Activated CD4-positive, alpha-beta T cell treated with anti-CD3 and anti-CD28 coated beads, Interleukin-2, amount 10 ng/mL, durations not matched to agents 7 days and 5 days (primary cell): ENCODE data around the gene TNFRSF13B. TPM values are rescaled to one million over a fixed set of nuclear protein-coding genes. Genes with fewer than 3 reads are reported as not detected.
"Not testable (repeated sequence)": the region's sequence is repeated elsewhere in the genome, so short reads cannot be mapped to it uniquely, and the experiment has no call there.

Experiments
- CTCF ChIA-PET: fragments of 350-600 bp; sonication (Branson Sonifier 250); formaldehyde crosslinking; loops from one replicate; lab custom pipeline; 2021; ENCODE audit warnings: antibody characterized with exemption; lab: Charles Lee
- POLR2A ChIA-PET: fragments of 350-600 bp; sonication (Branson Sonifier 250); formaldehyde crosslinking; loops from one replicate; lab custom pipeline; 2021; ENCODE audit warnings: antibody characterized with exemption; lab: Charles Lee
- DNase-seq: peaks from one replicate; pipeline ENCODE4 v3.0.0-alpha.2; 2020
- H3K27ac Mint-ChIP-seq: one replicate; pipeline ENCODE4 v1.8.0; 2021; ENCODE audit warnings: mild to moderate bottlenecking, moderate library complexity, mixed read lengths
- H3K27me3 Mint-ChIP-seq: one replicate; pipeline ENCODE4 v1.8.0; 2021; ENCODE audit warnings: mixed read lengths
- H3K36me3 Mint-ChIP-seq: one replicate; pipeline ENCODE4 v1.8.0; 2021; ENCODE audit warnings: low read depth, mixed read lengths
- H3K4me1 Mint-ChIP-seq: one replicate; pipeline ENCODE4 v1.8.0; 2021; ENCODE audit warnings: mixed read lengths
- H3K4me3 Mint-ChIP-seq: one replicate; pipeline ENCODE4 v1.8.0; 2021; ENCODE audit warnings: mild to moderate bottlenecking, moderate library complexity, mixed read lengths
- H3K9me3 Mint-ChIP-seq: one replicate; pipeline ENCODE4 v1.8.0; 2021; ENCODE audit warnings: mixed read lengths
- total RNA-seq, 2 experiments: library from RNA; stranded (reverse); gene quantifications; one replicate each; pipeline ENCODE4 v1.2.3, GENCODE V29; 2021

TNFRSF13B gene
- not detected for total RNA-seq

DNA sequence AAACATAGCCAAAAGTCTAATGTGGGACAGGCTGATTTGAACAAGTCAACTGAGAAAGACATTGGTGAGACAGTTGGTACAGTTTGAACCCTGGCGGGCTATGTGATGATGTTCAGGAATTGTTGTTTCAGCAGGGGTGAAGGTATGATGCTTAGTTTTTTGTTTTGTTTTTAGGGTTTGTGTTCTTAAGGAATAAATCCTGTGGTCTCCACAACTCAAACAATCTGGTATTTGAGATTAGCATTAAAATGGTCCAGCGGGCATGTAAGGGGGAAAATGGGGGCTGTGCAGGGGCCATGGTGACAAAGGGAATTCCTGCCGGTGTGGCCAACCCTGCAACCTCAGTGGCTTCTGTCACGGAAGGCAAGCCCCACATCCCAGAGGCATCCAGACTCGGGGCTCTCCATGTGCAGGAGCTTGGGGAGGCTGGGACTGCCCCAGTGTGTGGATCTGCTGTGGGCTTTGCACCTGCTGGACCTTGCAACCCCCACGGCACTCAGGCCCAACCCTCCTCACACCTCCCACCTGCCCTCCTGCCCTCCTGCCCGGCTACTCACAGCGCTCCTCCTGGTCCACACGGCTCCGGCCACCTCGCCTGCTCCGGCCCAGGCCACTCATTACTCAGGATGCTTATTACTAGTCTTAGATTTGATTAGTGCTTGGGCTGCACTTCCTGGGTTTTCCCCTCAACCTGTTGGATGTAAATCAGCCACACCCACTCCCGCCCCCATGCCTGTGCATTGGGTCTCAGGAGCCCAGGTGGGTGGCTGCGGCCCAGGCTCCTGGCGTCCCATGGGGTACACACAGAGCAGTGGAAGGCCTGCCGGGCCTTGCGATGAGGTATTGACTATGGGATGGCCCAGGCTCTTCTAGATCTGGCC is at the start of gene TNFRSF13B:
TNFRSF13B (minus strand) TSS at position 661 of the 881 bp plus-strand sequence; CDS start at position 618, 43 bp downstream.
- H3K36me3 Mint-ChIP-seq: no peaks in the 10 kb centered on the region
- CTCF ChIA-PET: no interaction called here

DNA sequence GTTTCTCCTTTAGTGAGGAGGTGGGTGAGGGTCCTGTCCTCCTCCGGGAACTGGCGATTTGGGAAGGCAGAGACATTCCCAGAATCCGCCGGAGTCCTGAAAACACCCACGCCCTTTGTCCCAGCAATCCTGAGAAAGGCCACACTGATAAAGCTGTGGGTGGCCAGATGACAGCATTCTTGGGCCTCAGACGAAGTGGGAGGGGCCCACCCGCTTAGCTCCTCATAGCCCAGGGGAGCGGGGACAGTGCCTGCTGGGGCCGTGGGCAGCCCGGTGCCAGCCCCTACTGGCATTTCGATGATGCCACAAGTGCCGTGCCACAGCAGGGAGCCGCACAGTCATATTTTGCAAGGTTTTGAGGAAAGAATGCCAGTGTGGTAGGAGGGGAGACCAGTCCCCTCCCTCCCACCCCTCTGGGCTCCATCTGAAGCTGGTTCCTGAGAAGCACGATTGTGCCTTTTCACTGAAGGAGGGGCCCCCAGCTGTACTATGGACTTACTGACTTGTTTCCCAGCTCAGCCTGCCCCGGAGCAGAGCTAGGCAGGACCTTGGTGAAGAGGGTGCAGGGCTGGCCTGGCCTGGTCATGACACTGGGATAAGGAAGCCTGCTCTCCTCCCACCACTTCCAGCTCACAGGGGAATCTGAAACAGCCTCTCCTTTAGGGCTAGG is 49.4 kb upstream of the TNFRSF13B start:
- no peaks in the 10 kb centered on the region for H3K9me3 Mint-ChIP-seq
- ChIA-PET POLR2A (no interaction called here), CTCF (interaction anchor here (0.6 to 1.6 kb wide), 2 partner anchors 15 to 47 kb away, joined by 3 to 6 read pairs; no protein-coding TSS in a partner anchor)
- no peaks in the 10 kb centered on the region for H3K27me3 Mint-ChIP-seq
- H3K4me1 Mint-ChIP-seq: peaks cover 18% of the 10 kb centered on the region
- no peak overlapping the region for H3K4me3 Mint-ChIP-seq
- H3K27ac Mint-ChIP-seq: no peak overlapping the region
- no peaks in the 10 kb centered on the region for H3K36me3 Mint-ChIP-seq
- no peak for DNase-seq

More for the DNA sequence above, at the start of gene TNFRSF13B:
- Mint-ChIP-seq H3K4me3 (no peak within 1 kb of the TSS), H3K4me1 (peaks cover 8% of the 10 kb centered on the region), H3K27me3 (peaks cover 2% of the 10 kb centered on the region), H3K9me3 (no peaks in the 10 kb centered on the region), H3K27ac (no peak within 1 kb of the TSS)
- DNase-seq: no peak
- POLR2A ChIA-PET: no interaction called here

DNA sequence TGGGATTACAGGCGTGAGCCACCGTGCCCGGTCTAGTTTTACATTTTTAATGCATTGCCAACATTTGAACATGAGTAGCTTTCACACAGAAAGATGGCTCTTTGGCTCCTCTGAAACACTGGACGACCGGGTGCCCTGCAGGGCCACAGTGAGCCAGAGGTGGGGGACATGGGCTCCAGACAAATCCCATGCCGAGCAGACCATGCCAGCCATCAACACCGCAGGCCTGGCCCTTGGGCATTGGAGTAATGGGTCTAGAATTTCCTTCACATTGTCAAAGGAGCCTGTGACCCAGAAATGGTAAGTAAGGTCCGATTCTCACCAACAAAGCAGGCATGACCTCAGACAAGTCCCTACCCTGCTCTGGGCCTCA is 48.9 kb upstream of the TNFRSF13B start:
- H3K4me1 Mint-ChIP-seq: peaks cover 23% of the 10 kb centered on the region
- CTCF ChIA-PET: interaction anchor here (0.6 kb wide), 1 partner anchor 47 kb away, joined by 6 read pairs; no protein-coding TSS in a partner anchor
- H3K27me3 Mint-ChIP-seq: no peaks in the 10 kb centered on the region
- H3K9me3 Mint-ChIP-seq: no peaks in the 10 kb centered on the region
- no peaks in the 10 kb centered on the region for H3K36me3 Mint-ChIP-seq
- H3K27ac Mint-ChIP-seq: no peak overlapping the region
- H3K4me3 Mint-ChIP-seq: no peak overlapping the region
- POLR2A ChIA-PET: no interaction called here
- no peak for DNase-seq

DNA sequence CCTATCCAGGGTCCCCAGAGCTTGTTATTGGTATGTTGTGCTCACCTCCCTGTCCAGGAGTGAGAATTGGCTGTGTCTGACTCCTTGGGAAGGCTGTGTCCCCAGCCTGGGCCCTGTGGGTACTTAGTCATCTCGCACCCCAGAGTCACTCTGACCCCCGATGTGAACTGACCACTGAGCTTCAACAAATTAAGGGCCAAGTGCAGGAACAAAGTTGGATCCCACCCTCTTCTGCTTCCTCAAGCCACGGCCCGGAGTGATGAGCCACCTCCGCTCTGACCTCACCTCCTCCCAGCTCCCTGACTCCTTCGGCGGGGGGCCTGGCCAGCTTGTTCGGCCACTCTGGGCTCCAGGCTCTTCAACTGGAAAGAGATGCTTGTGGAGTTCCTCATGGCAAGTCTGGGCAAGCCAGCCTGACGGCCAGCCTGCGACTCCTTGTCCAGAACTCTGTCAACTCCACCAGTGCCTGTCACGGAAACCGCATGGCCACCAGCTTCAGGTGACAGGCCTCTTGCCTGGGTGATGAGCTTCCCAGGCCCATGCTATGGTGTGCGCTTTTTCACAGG is 48.1 kb upstream of the TNFRSF13B start:
- H3K36me3 Mint-ChIP-seq: no peaks in the 10 kb centered on the region
- POLR2A ChIA-PET: no interaction called here

DNA sequence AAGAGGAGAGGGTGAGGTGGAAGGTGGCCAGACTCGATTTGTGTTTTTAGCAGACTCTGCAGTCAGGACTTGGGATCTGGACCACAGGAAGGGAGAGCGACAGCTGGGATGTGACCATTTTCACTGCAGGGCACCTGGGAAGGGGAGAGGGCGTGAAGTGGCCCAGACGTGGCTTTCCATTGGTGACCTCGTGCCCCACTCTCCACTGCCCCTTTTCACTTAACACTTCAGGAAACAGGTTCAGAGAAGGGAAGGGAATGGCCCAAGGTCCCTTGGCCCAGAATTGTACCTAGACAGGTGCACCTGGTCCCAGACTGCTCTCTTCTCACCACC is 47.5 kb upstream of the TNFRSF13B start:
- no peak for DNase-seq
- H3K4me1 Mint-ChIP-seq: peaks cover 25% of the 10 kb centered on the region
- no peak overlapping the region for H3K4me3 Mint-ChIP-seq
- H3K9me3 Mint-ChIP-seq: no peaks in the 10 kb centered on the region
- H3K36me3 Mint-ChIP-seq: no peaks in the 10 kb centered on the region
- no peak overlapping the region for H3K27ac Mint-ChIP-seq
- ChIA-PET CTCF (interaction anchor here (1.0 kb wide), 1 partner anchor 14 kb away, joined by 3 read pairs; no protein-coding TSS in a partner anchor), POLR2A (no interaction called here)
- no peaks in the 10 kb centered on the region for H3K27me3 Mint-ChIP-seq

More for the DNA sequence above, 48.1 kb upstream of the TNFRSF13B start:
- Mint-ChIP-seq H3K4me3 (no peak overlapping the region), H3K4me1 (peaks cover 25% of the 10 kb centered on the region), H3K9me3 (no peaks in the 10 kb centered on the region), H3K27me3 (no peaks in the 10 kb centered on the region), H3K27ac (no peak overlapping the region)
- no peak for DNase-seq
- CTCF ChIA-PET: no interaction called here

DNA sequence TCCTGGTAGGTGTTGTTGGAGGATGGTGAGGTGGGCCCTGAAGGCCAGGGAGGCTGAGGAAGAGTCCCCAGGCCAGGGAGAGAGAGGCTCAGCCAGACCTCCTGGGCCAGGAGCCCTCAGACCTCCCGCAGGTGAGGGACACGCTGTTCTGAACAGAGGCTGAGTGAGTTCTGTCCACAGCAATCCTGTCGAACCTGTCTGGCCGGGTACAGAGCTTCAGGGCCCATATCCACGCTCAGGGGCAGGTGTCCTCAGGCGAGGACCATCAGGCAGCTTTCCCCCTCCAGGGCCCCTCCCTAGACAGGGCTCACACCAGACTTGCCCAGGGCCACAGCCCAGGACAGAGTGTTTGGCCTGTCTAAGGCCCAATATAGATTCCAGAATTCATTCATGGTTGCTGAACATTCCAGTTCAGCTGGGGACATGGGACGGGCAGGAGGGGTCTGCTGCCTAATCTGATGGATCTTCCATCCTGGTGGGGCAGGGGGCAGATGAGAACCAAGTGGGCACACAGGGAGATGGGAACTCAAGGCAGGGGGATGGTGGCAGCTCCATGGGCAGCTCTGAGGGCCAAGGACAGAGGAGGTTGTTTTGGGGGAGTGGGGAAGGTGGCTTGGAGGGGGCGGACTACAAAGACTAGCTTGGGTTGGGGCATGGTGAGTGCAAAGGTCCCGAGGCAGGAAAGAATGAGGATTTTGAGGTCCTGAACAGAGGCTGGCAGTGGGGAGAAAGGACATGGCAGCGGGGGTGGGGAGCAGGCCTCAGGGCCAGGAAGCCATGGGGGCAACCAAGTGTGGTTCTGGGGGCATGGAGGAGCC is 46.9 kb upstream of the TNFRSF13B start:
- Mint-ChIP-seq H3K4me1 (peaks cover 25% of the 10 kb centered on the region), H3K27me3 (no peaks in the 10 kb centered on the region), H3K27ac (no peak overlapping the region), H3K9me3 (no peaks in the 10 kb centered on the region), H3K36me3 (no peaks in the 10 kb centered on the region), H3K4me3 (no peak overlapping the region)
- CTCF ChIA-PET: interaction anchor here (0.8 to 1.0 kb wide), 2 partner anchors 14 to 15 kb away, joined by 3 to 4 read pairs; no protein-coding TSS in a partner anchor
- DNase-seq: no peak
- POLR2A ChIA-PET: no interaction called here

DNA sequence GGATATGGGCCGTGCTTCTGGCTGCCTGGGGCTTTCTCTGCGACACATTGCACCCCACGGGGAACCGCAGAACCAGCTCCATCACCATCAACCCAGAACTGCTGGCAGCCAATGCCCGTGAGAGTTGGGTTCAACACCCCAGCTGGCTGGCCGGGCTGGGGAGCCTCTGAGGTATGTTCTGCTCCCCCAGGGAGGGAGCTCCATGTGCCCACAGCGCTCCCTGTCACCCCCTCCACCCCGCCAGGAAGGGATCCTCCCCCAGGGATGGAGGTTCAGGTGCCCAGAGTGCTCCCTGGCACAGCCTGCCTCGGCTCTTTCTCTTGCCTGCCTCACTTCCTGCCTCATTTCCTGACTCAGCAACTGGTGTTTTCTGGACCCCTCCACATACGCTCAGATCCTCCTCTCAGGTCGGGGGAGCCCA is 46.1 kb upstream of the TNFRSF13B start:
- ChIA-PET CTCF (interaction anchor here (1.7 kb wide), 1 partner anchor 15 kb away, joined by 4 read pairs; no protein-coding TSS in a partner anchor), POLR2A (no interaction called here)
- no peaks in the 10 kb centered on the region for H3K27me3 Mint-ChIP-seq
- H3K9me3 Mint-ChIP-seq: no peaks in the 10 kb centered on the region
- H3K4me3 Mint-ChIP-seq: no peak overlapping the region
- DNase-seq: no peak
- no peaks in the 10 kb centered on the region for H3K36me3 Mint-ChIP-seq
- no peak overlapping the region for H3K27ac Mint-ChIP-seq
- peaks cover 25% of the 10 kb centered on the region for H3K4me1 Mint-ChIP-seq

DNA sequence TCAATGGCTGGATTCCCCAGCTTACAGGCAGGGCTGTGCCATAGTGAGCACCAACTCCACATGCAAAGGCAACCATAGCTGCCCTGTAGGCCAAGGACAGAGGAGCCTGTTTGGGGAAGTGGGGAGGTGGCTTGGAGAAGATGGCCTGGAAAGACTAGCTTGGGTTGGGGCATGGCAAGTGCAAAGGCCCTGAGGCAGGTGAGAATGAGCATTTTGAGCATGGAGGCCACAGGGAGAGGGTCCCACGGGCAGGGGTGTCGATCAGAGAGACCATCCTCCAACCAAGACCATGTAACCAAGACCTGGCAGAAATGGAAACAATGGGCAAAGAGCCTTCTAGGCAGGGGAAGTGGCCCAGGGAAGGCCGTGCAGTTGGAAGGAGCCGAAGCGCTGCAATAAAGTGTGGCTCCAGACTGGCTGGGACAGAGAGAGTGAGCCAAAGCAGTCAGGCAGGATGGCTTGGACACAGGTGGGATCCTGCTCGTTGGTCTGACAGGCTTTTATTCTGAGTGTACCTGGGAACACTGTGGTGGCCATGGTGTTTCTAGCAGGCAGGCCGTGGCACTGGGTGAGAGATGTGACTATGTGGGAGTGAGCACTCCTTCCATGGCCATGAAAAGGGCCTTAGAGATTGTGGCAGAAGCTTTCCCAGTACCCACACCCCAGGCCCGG is 45.6 kb upstream of the TNFRSF13B start:
- peak overlapping the region; percentile 50 for H3K27ac Mint-ChIP-seq
- H3K4me3 Mint-ChIP-seq: no peak overlapping the region
- no peaks in the 10 kb centered on the region for H3K9me3 Mint-ChIP-seq
- no peaks in the 10 kb centered on the region for H3K36me3 Mint-ChIP-seq
- POLR2A ChIA-PET: no interaction called here
- no peaks in the 10 kb centered on the region for H3K27me3 Mint-ChIP-seq
- no peak for DNase-seq
- CTCF ChIA-PET: interaction anchor here (1.2 to 1.7 kb wide), 2 partner anchors 15 to 26 kb away, joined by 4 read pairs; no protein-coding TSS in a partner anchor
- H3K4me1 Mint-ChIP-seq: peaks cover 25% of the 10 kb centered on the region

DNA sequence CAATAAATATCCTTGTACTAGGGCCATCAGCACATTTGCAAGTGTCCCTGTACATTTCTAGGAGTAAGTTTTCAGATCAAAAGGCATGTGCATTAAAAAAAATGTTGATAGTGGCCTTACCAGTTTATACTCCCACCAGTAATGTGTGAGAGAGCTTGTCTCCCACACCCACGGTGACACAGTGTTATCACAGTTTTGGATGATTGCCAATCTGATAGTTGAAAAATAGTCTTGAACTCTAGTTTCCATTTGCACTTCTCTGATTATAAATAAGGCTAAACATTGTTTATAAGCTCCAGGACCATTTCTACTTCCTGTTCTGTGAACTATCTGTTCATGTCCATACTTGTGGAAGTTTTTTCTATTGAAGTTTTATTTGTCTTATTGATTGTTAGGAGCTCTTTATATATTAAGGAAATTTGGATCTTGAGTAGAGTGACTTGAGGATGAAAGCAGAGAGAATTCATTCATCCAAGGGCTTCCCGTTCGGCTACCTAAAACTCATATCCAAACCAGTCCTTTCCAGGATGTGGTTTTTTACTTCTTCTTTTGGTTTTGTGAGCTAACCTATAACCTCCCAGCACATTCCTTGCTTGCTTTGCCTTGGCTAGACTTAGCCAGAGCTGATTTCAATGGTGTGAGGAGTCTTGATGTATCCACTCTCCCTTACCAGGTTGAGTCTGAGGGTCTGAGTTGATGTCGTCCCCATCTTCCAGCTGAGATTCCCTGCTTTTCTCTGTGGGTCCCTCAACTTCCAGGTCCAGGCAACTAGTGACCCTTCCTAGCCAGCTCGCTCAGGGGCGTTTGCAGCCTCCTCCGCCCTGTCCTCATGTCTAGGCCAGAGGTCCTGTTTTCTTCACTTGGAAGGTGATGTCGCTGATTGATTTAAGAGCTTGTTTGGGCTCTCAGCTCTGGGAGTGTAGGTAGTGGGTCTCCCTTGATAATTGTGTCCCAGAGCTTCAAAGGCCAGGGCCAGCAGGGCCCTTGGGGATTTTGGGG is 44.6 kb upstream of the TNFRSF13B start:
- POLR2A ChIA-PET, H3K4me3 Mint-ChIP-seq, H3K36me3 Mint-ChIP-seq, H3K9me3 Mint-ChIP-seq, DNase-seq, H3K27me3 Mint-ChIP-seq: not testable (repeated sequence)
- Mint-ChIP-seq H3K4me1 (peaks cover 25% of the 10 kb centered on the region), H3K27ac (peak overlapping the region; percentile 69)
- CTCF ChIA-PET: interaction anchor here (0.6 to 2.5 kb wide), 5 partner anchors 16 to 130 kb away, joined by 3 to 6 read pairs (median 4); no protein-coding TSS in a partner anchor

DNA sequence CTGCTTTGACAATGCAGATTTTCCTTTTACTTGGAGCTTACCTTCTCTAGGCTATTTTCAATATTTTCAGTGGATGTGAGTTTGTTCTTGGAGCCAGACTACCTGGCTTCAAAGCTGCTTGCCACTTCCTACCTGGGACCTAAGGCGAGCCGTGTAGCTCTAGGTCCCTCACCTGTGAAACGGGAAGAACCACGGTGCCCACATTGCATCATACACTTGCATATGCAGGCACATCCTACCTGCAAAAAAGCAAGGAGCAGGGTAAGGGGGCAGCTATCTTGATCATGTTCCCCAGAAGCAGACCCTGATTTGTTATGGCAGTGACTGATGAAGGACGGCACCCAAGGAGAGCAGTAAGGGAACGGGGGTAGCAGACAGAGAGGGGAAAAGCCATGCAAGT is 43.3 kb upstream of the TNFRSF13B start:
- ChIA-PET CTCF (interaction anchor here (2.5 kb wide), 1 partner anchor 25 kb away, joined by 6 read pairs; no protein-coding TSS in a partner anchor), POLR2A (no interaction called here)
- Mint-ChIP-seq H3K9me3 (no peaks in the 10 kb centered on the region), H3K36me3 (no peaks in the 10 kb centered on the region), H3K27me3 (no peaks in the 10 kb centered on the region), H3K27ac (no peak overlapping the region), H3K4me1 (peaks cover 25% of the 10 kb centered on the region), H3K4me3 (no peak overlapping the region)
- no peak for DNase-seq

DNA sequence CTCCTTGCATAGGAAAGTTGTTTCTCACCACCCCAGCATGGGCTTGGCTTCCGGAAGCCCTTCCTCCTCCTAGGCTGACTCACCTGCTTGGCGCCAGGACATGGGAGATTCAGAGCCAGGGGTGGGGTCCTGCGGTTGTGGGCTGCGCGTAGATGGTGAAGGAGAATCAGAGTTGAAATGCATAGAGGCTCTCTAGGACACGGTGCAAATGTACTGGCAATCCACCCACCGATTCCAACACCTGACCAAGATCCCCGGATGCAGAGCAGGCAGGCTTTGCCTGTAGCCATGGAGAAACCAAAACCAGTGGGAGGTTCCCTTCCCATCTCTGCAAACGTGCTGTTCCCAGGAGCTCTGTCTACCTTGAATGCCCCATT is 42.8 kb upstream of the TNFRSF13B start:
- DNase-seq, H3K4me3 Mint-ChIP-seq, H3K9me3 Mint-ChIP-seq, H3K36me3 Mint-ChIP-seq, H3K27ac Mint-ChIP-seq, POLR2A ChIA-PET, H3K27me3 Mint-ChIP-seq: not testable (repeated sequence)
- CTCF ChIA-PET: interaction anchor here (2.5 kb wide), 1 partner anchor 25 kb away, joined by 6 read pairs; no protein-coding TSS in a partner anchor
- peaks cover 25% of the 10 kb centered on the region for H3K4me1 Mint-ChIP-seq
